HL-60 (cell line): Measurements from ENCODE around the gene TPMT.

Experiments used
- DNase-seq, 2 experiments: peaks; one replicate each; pipeline ENCODE4 v3.0.0-alpha.2; 2010 to 2020; ENCODE audit warnings: low read depth in 1 of 2, low spot score in 1 of 2
- H3K27ac ChIP-seq: fragments of 250-450 bp; sonication (Bioruptor Pico); replicated peaks from 2 replicates; pipeline ENCODE4 v1.5.1; 2020; ENCODE audit warnings: mild to moderate bottlenecking, moderate library complexity
- H3K27me3 ChIP-seq: fragments of 250-450 bp; sonication (Bioruptor Pico); 2 replicates; pipeline ENCODE4 v1.5.1; 2021; ENCODE audit warnings: mild to moderate bottlenecking, moderate library complexity; ENCODE audit not compliant: insufficient read depth, poor library complexity, severe bottlenecking
- H3K4me3 ChIP-seq: replicated peaks from 2 replicates; pipeline ENCODE4 v1.5.1; 2011; ENCODE audit warnings: mild to moderate bottlenecking, control low read depth, low read length; ENCODE audit not compliant: insufficient read depth
- CTCF ChIP-seq: IDR thresholded peaks from one replicate; pipeline ENCODE4 v1.5.1; 2011; ENCODE audit warnings: low read length, control low read depth, inconsistent platforms; ENCODE audit not compliant: insufficient read depth
- GABPA ChIP-seq: IDR thresholded peaks from 2 replicates; pipeline ENCODE4 v1.6.1; 2012; ENCODE audit warnings: low read depth
- POLR2AphosphoS5 ChIP-seq: IDR thresholded peaks from 2 replicates; pipeline ENCODE4 v1.6.1; 2012; ENCODE audit warnings: low read depth
- REST ChIP-seq: IDR thresholded peaks from 2 replicates; pipeline ENCODE4 v1.6.1; 2012; ENCODE audit warnings: low read depth; ENCODE audit not compliant: insufficient replicate concordance
- SPI1 ChIP-seq: IDR thresholded peaks from 2 replicates; pipeline ENCODE4 v1.6.1; 2012; ENCODE audit warnings: low read depth, mild to moderate bottlenecking, borderline replicate concordance

Gene TPMT

GRCh38 chr6:18185624-18186023 is 30.7 kb upstream of the TPMT start:
- DNase-seq, result no peak
- Histone ChIP-seq H3K4me3 (no peak overlapping the region), H3K27me3 (no peaks in the 10 kb centered on the region), H3K27ac (no peak overlapping the region; the same call in 1 of the 2 replicates)
- TF ChIP-seq CTCF, result no peak
- no peak for TF ChIP-seq GABPA
- no peak for TF ChIP-seq REST
- TF ChIP-seq SPI1, result no peak
- TF ChIP-seq POLR2AphosphoS5, result no peak

GRCh38 chr6:18183766-18184165 is 28.9 kb upstream of the TPMT start:
- Histone ChIP-seq H3K4me3 (no peak overlapping the region), H3K27me3 (no peaks in the 10 kb centered on the region), H3K27ac (no peak overlapping the region)
- DNase-seq, result no peak
- TF ChIP-seq CTCF (no peak), POLR2AphosphoS5 (no peak), GABPA (no peak)

- H3K4me3 ChIP-seq, result no peak overlapping the region
- no peaks in the 10 kb centered on the region for H3K27me3 ChIP-seq
- no peak overlapping the region for H3K27ac ChIP-seq
- no peak for DNase-seq
- TF ChIP-seq GABPA (no peak), CTCF (no peak), POLR2AphosphoS5 (no peak), SPI1 (no peak), REST (no peak)
Observed at GRCh38 chr6:18182568-18182967, 27.7 kb upstream of the TPMT start.

GRCh38 chr6:18179770-18180356 is 25.0 kb upstream of the TPMT start:
- TF ChIP-seq SPI1 (peak; percentile 74; the same call in 1 of the 2 replicates), POLR2AphosphoS5 (no peak), CTCF (no peak)
- Histone ChIP-seq H3K4me3 (no peak overlapping the region), H3K27me3 (no peaks in the 10 kb centered on the region), H3K27ac (no peak overlapping the region)
- DNase-seq, result peak in 1 of 2 experiments; percentile 56
